HepG2 (cell line): ENCODE results near the gene SLC25A52. TPM values are rescaled to one million over a fixed set of nuclear protein-coding genes. Genes with fewer than 3 reads are reported as not detected.
A peak's percentile ranks its signal among the peaks of the same experiment; 100 is the strongest.

Source experiments
- ATAC-seq: fragments of 200-7000 bp; cut with Tn5 transposase; 3 replicates; pipeline ENCODE4 v1.9.1; 2020; ENCODE audit warnings: mild to moderate bottlenecking, moderate library complexity
- BruUV-seq: library from RNA; stranded (reverse); fragments of 400-500 nt; replicated peaks from 2 replicates; lab custom pipeline; 2021; lab: Mats Ljungman, UMichigan
- CTCF ChIA-PET: fragments of 300-600 bp; formaldehyde crosslinking; extraction: SDS; loops from one replicate; lab custom pipeline; 2021; ENCODE audit warnings: low total read pairs, inconsistent platforms, low intra/inter-chr PET ratio; lab: Yijun Ruan, JAX
- POLR2A ChIA-PET: fragments of 350-600 bp; sonication (Branson Sonifier 250); formaldehyde crosslinking; loops from one replicate; lab custom pipeline; 2020; ENCODE audit warnings: antibody characterized with exemption, inconsistent platforms; lab: Yijun Ruan, JAX
- DNase-seq: peaks from one replicate; pipeline ENCODE4 v3.0.0-alpha.2; 2015; ENCODE audit warnings: low spot score
- FAIRE-seq: peaks from 3 replicates; lab custom pipeline; 2011; peaks lifted over from hg19 to GRCh38; lab: Jason Lieb, UNC
- H2AFZ ChIP-seq: one replicate; pipeline ENCODE4 v1.6.1; 2011; ENCODE audit warnings: low read length, inconsistent platforms
- H3K27ac ChIP-seq: fragments of 300-600 bp; 3 replicates; pipeline ENCODE4 v1.8.0; 2011; ENCODE audit warnings: mixed run types, mild to moderate bottlenecking, mixed read lengths, low read length, inconsistent platforms; ENCODE audit not compliant: insufficient read depth; ENCODE audit errors: extremely low read length
- H3K27me3 ChIP-seq, 2 experiments: fragments of 200-600 bp in 1 of 2; 2 replicates in 1 of 2; 3 replicates in 1 of 2; pipeline versions ENCODE4 v1.6.0 to v1.8.0; 2011; ENCODE audit warnings: low read length in 2 of 2, mild to moderate bottlenecking in 2 of 2, moderate library complexity in 2 of 2, inconsistent platforms in 1 of 2; ENCODE audit not compliant: insufficient read depth in 2 of 2, control insufficient read depth in 1 of 2
- H3K36me3 ChIP-seq, 2 experiments: fragments of 200-600 bp in 1 of 2; replicated peaks in 1 of 2; 2 replicates in 1 of 2; 3 replicates in 1 of 2; pipeline versions ENCODE4 v1.5.1 to v1.8.0; 2011; ENCODE audit warnings: low read length in 2 of 2, inconsistent platforms in 1 of 2; ENCODE audit not compliant: insufficient read depth in 2 of 2, control insufficient read depth in 1 of 2
- H3K4me1 ChIP-seq: 2 replicates; pipeline ENCODE4 v1.5.1; 2012; ENCODE audit warnings: low read length, inconsistent platforms; ENCODE audit not compliant: insufficient read depth
- H3K4me2 ChIP-seq: 2 replicates; pipeline ENCODE4 v1.6.0; 2011; ENCODE audit warnings: low read depth, low read length, inconsistent platforms
- H3K4me3 ChIP-seq, 3 experiments: fragments of 200-600 bp in 1 of 3; sonication (generic), shearing (Covaris generic) in 1 of 3; replicated peaks in 1 of 3; 2 replicates each; pipeline ENCODE4 v1.5.1; 2011 to 2016; ENCODE audit warnings: low read length in 3 of 3, inconsistent platforms in 2 of 3, low read depth in 2 of 3, mild to moderate bottlenecking in 2 of 3, control low read depth in 1 of 3, mixed read lengths in 1 of 3; ENCODE audit not compliant: insufficient read depth in 1 of 3
- H3K79me2 ChIP-seq: one replicate; pipeline ENCODE4 v1.6.1; 2011; ENCODE audit warnings: low read length, inconsistent platforms; ENCODE audit not compliant: insufficient read depth
- H3K9ac ChIP-seq: 2 replicates; pipeline ENCODE4 v1.6.0; 2011; ENCODE audit warnings: mild to moderate bottlenecking, low read depth, low read length, inconsistent platforms; ENCODE audit not compliant: insufficient read depth
- H3K9me3 ChIP-seq: 2 replicates; pipeline ENCODE4 v1.5.1; 2012; ENCODE audit warnings: mild to moderate bottlenecking, low read length
- H4K20me1 ChIP-seq: 2 replicates; pipeline ENCODE4 v1.6.0; 2011; ENCODE audit warnings: inconsistent platforms, mild to moderate bottlenecking, low read length, moderate library complexity; ENCODE audit not compliant: insufficient read depth
- CEBPB ChIP-seq: IDR thresholded peaks from 2 replicates; pipeline ENCODE4 v1.6.1; 2011; ENCODE audit warnings: low read depth, low read length, improper control_type of control experiment, borderline replicate concordance
- ESRRA ChIP-seq: sonication (generic); formaldehyde crosslinking; IDR thresholded peaks from 2 replicates; pipeline ENCODE4 v1.5.1; 2020; ENCODE audit warnings: mild to moderate bottlenecking, low read depth, missing genetic modification reagents
- JUND ChIP-seq: sonication (generic); formaldehyde crosslinking; IDR thresholded peaks from 2 replicates; pipeline ENCODE4 v1.8.0; 2022; ENCODE audit warnings: mild to moderate bottlenecking, missing genetic modification reagents
- KDM2A ChIP-seq: sonication (generic); formaldehyde crosslinking; IDR thresholded peaks from 2 replicates; pipeline ENCODE4 v1.4.0; 2020; ENCODE audit warnings: low read depth, missing genetic modification reagents, borderline replicate concordance
- MAFF ChIP-seq: IDR thresholded peaks from 2 replicates; pipeline ENCODE4 v1.6.1; 2011; ENCODE audit warnings: low read depth, low read length, improper control_type of control experiment
- MAFK ChIP-seq, 2 experiments: IDR thresholded peaks in 1 of 2; conservative IDR thresholded peaks in 1 of 2; 2 replicates each; pipeline ENCODE4 v1.6.1; 2011; ENCODE audit warnings: improper control_type of control experiment in 2 of 2, low read length in 2 of 2
- PBX2 ChIP-seq: IDR thresholded peaks from 2 replicates; pipeline ENCODE4 v1.6.1; 2016; ENCODE audit warnings: control low read depth
- RBM39 ChIP-seq: fragments of 200-400 bp; formaldehyde crosslinking; IDR thresholded peaks from one replicate; pipeline ENCODE4 v1.6.1; 2018; ENCODE audit warnings: antibody characterized with exemption, mild to moderate bottlenecking, low read depth, low read length; ENCODE audit not compliant: poor library complexity, severe bottlenecking
- SMAD3 ChIP-seq: sonication (generic); formaldehyde crosslinking; IDR thresholded peaks from 2 replicates; pipeline ENCODE4 v1.4.0; 2020; ENCODE audit warnings: missing genetic modification reagents
- SRSF9 ChIP-seq: fragments of 200-400 bp; formaldehyde crosslinking; IDR thresholded peaks from 2 replicates; pipeline ENCODE4 v1.6.1; 2018; ENCODE audit warnings: borderline replicate concordance, mild to moderate bottlenecking, low read depth, low read length; ENCODE audit not compliant: insufficient read depth, poor library complexity, severe bottlenecking
- ZFP41 ChIP-seq: sonication (generic); formaldehyde crosslinking; IDR thresholded peaks from 2 replicates; pipeline ENCODE4 v1.4.0; 2020; ENCODE audit warnings: mild to moderate bottlenecking, missing genetic modification reagents, borderline replicate concordance
- ZNF350 ChIP-seq: sonication (generic); formaldehyde crosslinking; IDR thresholded peaks from 2 replicates; pipeline ENCODE4 v1.4.0; 2020; ENCODE audit warnings: mild to moderate bottlenecking, low read depth, missing genetic modification reagents, borderline replicate concordance
- WGBS: methylation state at CpG from one replicate; pipeline ENCODE4 v1.1.6; 2017; ENCODE audit warnings: low lambda C conversion rate; 5-methylcytosine and 5-hydroxymethylcytosine counted together
- in situ Hi-C: cut with HindIII; loops from 2 replicates; pipeline ENCODE4 v1.10.0; 2017; ENCODE audit warnings: low pct_unique_long_range_greater_than_20kb; ENCODE audit not compliant: extremely low pct_ligation_motif_present
- intact Hi-C: fragments of 100-400 bp; cut with micrococcal nuclease; formaldehyde crosslinking; loops from one replicate; pipeline ENCODE4 v1.10.0; 2022; ENCODE audit not compliant: unreplicated experiment
- polyA plus RNA-seq, 8 experiments: library from polyadenylated mRNA; depleted of rRNA in 3 of 8; stranded (reverse) in 7 of 8; unstranded in 1 of 8; fragments of >200 nt; fragmentation: Illumina TruSeq in 4 of 8; extraction: Trizol in 4 of 8; gene quantifications; 2 replicates each; pipeline versions ENCODE4 v1.2.1 to v1.2.3, GENCODE V29; 2011 to 2016; ENCODE audit warnings: low read depth in 4 of 8, missing spikeins in 1 of 8, mixed read lengths in 1 of 8; ENCODE audit not compliant: insufficient read depth in 1 of 8
- total RNA-seq, 5 experiments: library from RNA; depleted of rRNA; stranded (reverse); fragments of >200 nt; fragmentation: Illumina TruSeq; extraction: Trizol; gene quantifications; 2 replicates each; pipeline ENCODE4 v1.2.3, GENCODE V29; 2016; ENCODE audit warnings: low read depth in 1 of 5

SLC25A52 gene
- total and polyA plus RNA-seq, 2 of the 13 experiments (the other 11 are each of a cell fraction or from before 2014, with no cell fraction given): 0.46 TPM; not detected in 1

- no peak for ATAC-seq
- in situ Hi-C loops: no loop called here
- CTCF ChIA-PET: no interaction called here
Observed at GRCh38 chr18:31772699-31773098, 12.0 kb upstream of the SLC25A52 start.

GRCh38 chr18:31750273-31750672 is 10.4 kb downstream of the SLC25A52 start:
- TF ChIP-seq RBM39 (no peak), JUND (CRISPR knock-in tag) (no peak), PBX2 (CRISPR knock-in tag) (no peak), MAFK (conservative IDR thresholded peaks at IDR 0.05 in 1 of 2, IDR thresholded peaks at IDR 0.05 in 1 of 2; ENCODE audit: low read length in 2 of 2) (peak; percentile 63 to 77), SMAD3 (CRISPR knock-in tag) (no peak), MAFF (peak; percentile 71), ZNF350 (CRISPR knock-in tag) (no peak), KDM2A (CRISPR knock-in tag) (no peak), ESRRA (no peak), SRSF9 (no peak)
- TF ChIP-seq, all 625 proteins: peak for 2
- Histone ChIP-seq H3K79me2 (no peaks in the 10 kb centered on the region), H3K27ac (no peak overlapping the region), H4K20me1 (no peaks in the 10 kb centered on the region), H3K36me3 (no peaks in the 10 kb centered on the region), H3K4me1 (no peaks in the 10 kb centered on the region), H3K9ac (no peak overlapping the region), H3K4me2 (no peak overlapping the region), H2AFZ (no peak overlapping the region), H3K27me3 (peaks cover 0 to 13% of the 10 kb centered on the region in 2 experiments; a peak in 2 of 5 replicates), H3K9me3 (no peaks in the 10 kb centered on the region), H3K4me3 (no peak overlapping the region)
- ATAC-seq: no peak
- FAIRE-seq: no peak
- in situ Hi-C loops (no loop called here), intact Hi-C loops (no loop called here)
- ChIA-PET CTCF (no interaction called here), POLR2A (no interaction called here)
- WGBS: 33% methylated on average over 3 of the region's 3 CpGs
- BruUV-seq: no TSS peak
- no peak for DNase-seq

More at GRCh38 chr18:31772699-31773098, 12.0 kb upstream of the SLC25A52 start:
- Histone ChIP-seq H2AFZ (no peak overlapping the region), H3K9me3 (no peaks in the 10 kb centered on the region; the same call in 1 of the 2 replicates), H4K20me1 (no peaks in the 10 kb centered on the region), H3K27me3 (no peaks in the 10 kb centered on the region), H3K79me2 (no peaks in the 10 kb centered on the region), H3K4me3 (no peak overlapping the region), H3K4me1 (peaks cover 15% of the 10 kb centered on the region), H3K9ac (no peak overlapping the region), H3K27ac (no peak overlapping the region), H3K4me2 (no peak overlapping the region), H3K36me3 (no peaks in the 10 kb centered on the region)
- DNase-seq (no peak), FAIRE-seq (no peak)
- 94% methylated on average over 3 of the region's 3 CpGs for WGBS
- TF ChIP-seq ZFP41 (CRISPR knock-in tag) (no peak), CEBPB (peak; percentile 68)
- POLR2A ChIA-PET: no interaction called here
- no TSS peak for BruUV-seq
- intact Hi-C loops: no loop called here
